ENCODE data around the gene RINT1. TPM values are rescaled to one million over a fixed set of nuclear protein-coding genes. Genes with fewer than 3 reads are reported as not detected.

The RINT1 gene
- total RNA-seq, 4 donors from 2014 or later, result 17.3 to 30.5 (median 20.3) TPM

GRCh38 chr7:105610165-105610930, 78.3 kb downstream of the RINT1 start:
- Histone ChIP-seq H3K4me3 (no peak overlapping the region), H3K4me1 (no peaks in the 10 kb centered on the region), H3K36me3 (peaks cover 0 to 24% (median 0%) of the 10 kb centered on the region in 3 donors), H3K9me3 (no peaks in the 10 kb centered on the region), H3K27ac (no peak overlapping the region), H3K27me3 (no peaks in the 10 kb centered on the region)
- no peak for DNase-seq
- TF ChIP-seq POLR2A (IDR thresholded peaks at IDR 0.05) (no peak), CTCF (IDR thresholded peaks at IDR 0.05) (no peak)

- H3K4me3 ChIP-seq, result no peak overlapping the region
- H3K36me3 ChIP-seq, result peaks cover 0 to 36% (median 0%) of the 10 kb centered on the region in 3 donors
- no peak for TF ChIP-seq POLR2A (IDR thresholded peaks at IDR 0.05)
- TF ChIP-seq CTCF (IDR thresholded peaks at IDR 0.05), result no peak
- DNase-seq, result no peak
- no peaks in the 10 kb centered on the region for H3K4me1 ChIP-seq
- H3K27me3 ChIP-seq, result no peaks in the 10 kb centered on the region
- no peaks in the 10 kb centered on the region for H3K9me3 ChIP-seq
- H3K27ac ChIP-seq, result no peak overlapping the region
These were observed 80.1 kb downstream of the RINT1 start for GRCh38 chr7:105611856-105612775.

- H3K27me3 ChIP-seq, result no peaks in the 10 kb centered on the region
- TF ChIP-seq POLR2A (IDR thresholded peaks at IDR 0.05), result no peak
- TF ChIP-seq CTCF (IDR thresholded peaks at IDR 0.05), result no peak
- no peak overlapping the region for H3K4me3 ChIP-seq
- H3K4me1 ChIP-seq, result no peaks in the 10 kb centered on the region
- no peak for DNase-seq
- peaks cover 0 to 33% (median 0%) of the 10 kb centered on the region in 3 donors for H3K36me3 ChIP-seq
- no peak overlapping the region for H3K27ac ChIP-seq
- H3K9me3 ChIP-seq, result no peaks in the 10 kb centered on the region
These were observed 80.8 kb downstream of the RINT1 start for GRCh38 chr7:105612806-105613205.

DNA sequence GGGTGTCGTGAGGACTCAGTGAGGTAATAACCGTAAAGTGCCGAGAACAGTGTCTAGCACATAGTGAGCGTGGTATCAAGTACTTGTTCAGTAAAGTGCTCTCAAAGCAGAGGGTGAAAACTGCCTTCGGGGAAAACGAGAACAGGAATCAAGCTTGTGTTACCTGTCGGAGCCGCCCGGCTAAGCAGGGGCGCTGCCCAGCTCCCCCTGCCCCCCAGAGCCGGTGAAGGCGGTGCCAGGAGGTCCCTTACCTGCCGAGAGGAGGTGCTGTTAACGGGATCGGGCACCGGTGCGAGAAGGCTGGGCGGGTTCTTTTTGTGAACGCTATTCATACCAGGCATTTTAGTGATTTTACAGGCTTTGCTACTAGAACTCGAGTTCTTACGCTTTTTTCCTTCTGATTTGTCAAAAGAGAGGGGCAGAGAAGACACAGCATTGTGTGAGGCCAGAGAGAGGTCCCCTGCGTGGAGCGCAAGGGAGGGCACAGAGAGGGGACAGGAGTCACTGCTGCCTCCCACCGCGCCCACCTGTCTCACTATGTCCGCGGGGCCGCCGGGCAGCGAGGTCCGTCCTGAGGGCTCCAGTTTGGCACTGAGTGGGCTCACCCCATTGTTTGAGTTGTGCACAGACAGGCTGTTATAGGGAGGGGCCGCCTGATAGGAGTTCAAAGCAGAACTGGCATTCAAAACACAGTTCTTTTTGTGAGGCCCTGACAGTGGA, 81.8 kb downstream of the RINT1 start:
- no peak for TF ChIP-seq CTCF (IDR thresholded peaks at IDR 0.05)
- no peak overlapping the region for H3K27ac ChIP-seq
- H3K9me3 ChIP-seq, result no peaks in the 10 kb centered on the region
- no peak overlapping the region for H3K4me3 ChIP-seq
- no peaks in the 10 kb centered on the region for H3K4me1 ChIP-seq
- no peak for DNase-seq
- peaks cover 0 to 39% (median 0%) of the 10 kb centered on the region in 3 donors for H3K36me3 ChIP-seq
- no peaks in the 10 kb centered on the region for H3K27me3 ChIP-seq

GRCh38 chr7:105614341-105614840, 82.4 kb downstream of the RINT1 start:
- DNase-seq, result no peak
- Histone ChIP-seq H3K27me3 (no peaks in the 10 kb centered on the region), H3K4me1 (no peaks in the 10 kb centered on the region), H3K27ac (no peak overlapping the region), H3K9me3 (no peaks in the 10 kb centered on the region), H3K36me3 (peaks cover 0 to 40% (median 0%) of the 10 kb centered on the region in 3 donors), H3K4me3 (no peak overlapping the region)
- TF ChIP-seq POLR2A (IDR thresholded peaks at IDR 0.05) (no peak), CTCF (IDR thresholded peaks at IDR 0.05) (no peak)
